Measurements from ENCODE around the gene RHOF.
A peak's percentile ranks its signal among the peaks of the same experiment; 100 is the strongest.

The RHOF gene

GRCh38 chr12:121820056-121820455, 26.6 kb upstream of the RHOF start:
- DNase-seq (ENCODE audit: insufficient read length, low spot score) (no peak), FAIRE-seq (no peak)

- no peak for DNase-seq (ENCODE audit: insufficient read length, low spot score)
- FAIRE-seq = no peak
Observed at GRCh38 chr12:121819212-121819949, 25.9 kb upstream of the RHOF start.

DNA sequence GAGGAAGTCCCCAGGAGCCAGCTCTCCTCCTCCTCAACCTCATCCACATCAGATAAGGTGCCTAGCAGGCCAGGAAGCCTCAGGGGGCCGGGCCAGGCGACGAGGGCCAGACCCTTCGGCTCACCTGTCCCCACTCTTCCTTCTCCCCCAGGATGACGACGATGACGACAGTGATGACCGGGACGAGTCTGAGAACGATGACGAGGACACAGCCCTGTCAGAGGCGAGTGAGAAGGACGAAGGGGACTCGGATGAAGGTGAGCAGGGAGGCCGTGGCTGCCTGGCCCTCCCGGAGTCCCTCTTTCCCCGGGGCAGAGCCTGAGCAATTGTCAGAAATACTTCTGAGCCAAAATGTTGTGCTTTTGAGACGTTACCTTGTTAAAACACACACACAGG, 24.2 kb upstream of the RHOF start:
- no peak for FAIRE-seq
- DNase-seq (ENCODE audit: insufficient read length, low spot score) = no peak

DNA sequence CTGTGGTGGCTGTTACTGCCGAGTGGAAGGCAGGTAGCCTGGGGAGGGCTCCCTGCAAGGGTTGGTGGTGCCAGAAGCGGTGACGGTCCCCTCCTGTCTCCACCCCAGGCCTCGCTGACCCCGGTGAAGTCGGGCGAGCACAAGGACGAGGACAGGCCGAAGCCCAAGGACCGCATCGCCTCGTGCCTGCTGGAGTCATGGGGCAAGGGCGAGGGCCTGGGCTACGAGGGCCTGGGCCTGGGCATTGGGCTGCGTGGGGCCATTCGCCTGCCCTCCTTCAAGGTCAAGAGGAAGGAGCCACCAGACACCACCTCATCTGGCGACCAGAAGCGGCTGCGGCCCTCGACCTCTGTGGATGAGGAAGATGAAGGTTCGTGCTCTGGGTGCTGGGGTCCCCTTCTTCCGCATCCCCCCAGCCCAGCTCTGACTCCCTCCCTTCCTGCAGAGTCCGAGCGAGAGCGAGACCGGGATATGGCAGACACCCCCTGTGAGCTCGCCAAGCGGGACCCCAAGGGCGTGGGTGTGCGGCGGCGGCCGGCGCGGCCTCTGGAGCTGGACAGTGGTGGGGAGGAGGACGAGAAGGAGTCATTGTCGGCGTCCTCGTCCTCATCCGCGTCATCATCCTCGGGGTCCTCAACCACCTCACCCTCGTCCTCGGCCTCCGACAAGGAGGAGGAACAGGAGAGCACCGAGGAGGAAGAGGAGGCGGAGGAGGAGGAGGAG, 23.6 kb upstream of the RHOF start:
- FAIRE-seq (no peak), DNase-seq (ENCODE audit: insufficient read length, low spot score) (no peak)

- FAIRE-seq (no peak), DNase-seq (ENCODE audit: insufficient read length, low spot score) (no peak)
Observed at GRCh38 chr12:121815263-121815662, 21.8 kb upstream of the RHOF start.

DNA sequence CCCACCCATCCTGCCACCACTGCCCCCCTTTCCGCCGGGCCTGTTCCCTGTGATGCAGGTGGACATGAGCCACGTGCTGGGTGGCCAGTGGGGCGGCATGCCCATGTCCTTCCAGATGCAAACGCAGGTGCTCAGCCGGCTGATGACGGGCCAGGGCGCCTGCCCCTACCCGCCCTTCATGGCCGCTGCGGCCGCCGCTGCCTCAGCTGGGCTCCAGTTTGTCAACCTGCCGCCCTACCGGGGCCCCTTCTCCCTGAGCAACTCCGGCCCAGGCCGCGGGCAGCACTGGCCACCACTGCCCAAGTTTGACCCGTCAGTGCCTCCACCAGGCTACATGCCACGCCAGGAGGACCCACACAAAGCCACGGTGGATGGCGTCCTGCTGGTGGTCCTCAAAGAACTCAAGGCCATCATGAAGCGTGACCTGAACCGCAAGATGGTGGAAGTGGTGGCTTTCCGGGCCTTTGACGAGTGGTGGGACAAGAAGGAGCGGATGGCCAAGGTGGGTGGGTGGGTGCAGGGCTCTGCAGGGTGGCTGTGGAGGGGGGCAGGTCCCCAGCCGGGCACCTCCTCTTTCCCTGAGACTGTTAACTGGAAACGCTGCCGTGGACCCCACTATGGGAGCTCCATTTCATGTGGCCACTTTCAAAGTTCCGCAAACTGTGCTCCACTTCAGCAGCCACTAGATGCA, 21.1 kb upstream of the RHOF start:
- no peak for DNase-seq (ENCODE audit: insufficient read length, low spot score)
- no peak for FAIRE-seq

GRCh38 chr12:121813951-121814350, 20.5 kb upstream of the RHOF start:
- no peak for DNase-seq (ENCODE audit: insufficient read length, low spot score)

GRCh38 chr12:121812921-121813896, 19.7 kb upstream of the RHOF start:
- no peak for FAIRE-seq
- no peak for DNase-seq (ENCODE audit: insufficient read length, low spot score)

More at GRCh38 chr12:121813951-121814350, 20.5 kb upstream of the RHOF start:
- FAIRE-seq = no peak

DNA sequence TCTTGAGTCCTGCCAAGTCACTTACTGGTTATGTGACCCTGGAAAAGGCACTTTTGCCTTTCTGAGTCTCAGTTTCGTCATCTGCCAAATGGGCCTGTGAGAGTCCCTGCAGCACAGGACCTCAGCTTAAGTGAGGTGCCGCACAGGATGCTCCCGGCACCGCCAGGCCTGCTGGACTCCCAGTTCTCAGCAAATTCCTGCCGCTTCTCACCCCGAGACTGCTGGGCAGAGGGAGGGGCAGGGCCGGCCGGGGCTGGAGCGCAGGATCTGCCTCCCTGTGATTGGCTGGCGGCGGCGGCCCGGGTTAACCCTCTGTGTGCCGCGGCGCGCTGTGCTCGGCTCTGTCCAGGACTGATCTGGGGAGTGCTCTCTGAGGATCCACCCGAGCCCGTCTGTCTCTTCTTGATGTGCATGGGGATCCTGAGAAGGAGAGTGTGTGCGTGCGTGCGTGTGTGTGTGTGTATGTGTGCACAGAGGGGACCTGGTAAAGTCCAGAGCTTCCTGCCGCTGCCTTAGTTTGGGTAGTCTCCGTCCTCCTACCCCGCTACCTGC, 18.9 kb upstream of the RHOF start:
- FAIRE-seq (no peak), DNase-seq (ENCODE audit: insufficient read length, low spot score) (no peak)

GRCh38 chr12:121811434-121812319, 18.2 kb upstream of the RHOF start:
- FAIRE-seq (no peak), DNase-seq (ENCODE audit: insufficient read length, low spot score) (peak; percentile 80)

GRCh38 chr12:121810833-121811433, 17.4 kb upstream of the RHOF start:
- FAIRE-seq = no peak
- DNase-seq (ENCODE audit: insufficient read length, low spot score) = no peak

DNA sequence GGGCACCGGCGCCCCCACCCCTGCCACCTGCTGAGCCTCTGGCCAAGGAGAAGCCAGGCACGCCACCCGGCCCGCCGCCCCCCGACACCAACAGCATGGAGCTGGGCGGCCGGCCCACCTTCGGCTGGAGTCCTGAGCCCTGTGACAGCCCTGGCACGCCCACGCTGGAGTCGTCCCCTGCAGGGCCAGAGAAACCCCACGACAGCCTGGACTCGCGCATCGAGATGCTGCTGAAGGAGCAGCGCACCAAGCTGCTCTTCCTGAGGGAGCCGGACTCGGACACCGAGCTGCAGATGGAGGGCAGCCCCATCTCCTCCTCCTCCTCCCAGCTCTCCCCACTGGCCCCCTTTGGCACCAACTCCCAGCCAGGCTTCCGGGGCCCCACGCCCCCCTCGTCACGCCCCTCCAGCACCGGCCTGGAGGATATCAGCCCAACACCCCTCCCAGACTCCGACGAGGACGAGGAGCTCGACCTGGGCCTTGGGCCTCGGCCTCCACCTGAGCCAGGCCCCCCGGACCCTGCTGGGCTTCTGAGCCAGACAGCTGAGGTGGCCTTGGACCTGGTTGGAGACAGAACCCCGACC, 16.8 kb upstream of the RHOF start:
- FAIRE-seq (no peak), DNase-seq (ENCODE audit: insufficient read length, low spot score) (no peak)

GRCh38 chr12:121809712-121810116, 16.2 kb upstream of the RHOF start:
- no peak for FAIRE-seq
- no peak for DNase-seq (ENCODE audit: insufficient read length, low spot score)

GRCh38 chr12:121808623-121809022, 15.1 kb upstream of the RHOF start:
- no peak for DNase-seq (ENCODE audit: insufficient read length, low spot score)
- no peak for FAIRE-seq

GRCh38 chr12:121807642-121808347, 14.3 kb upstream of the RHOF start:
- FAIRE-seq = no peak

DNA sequence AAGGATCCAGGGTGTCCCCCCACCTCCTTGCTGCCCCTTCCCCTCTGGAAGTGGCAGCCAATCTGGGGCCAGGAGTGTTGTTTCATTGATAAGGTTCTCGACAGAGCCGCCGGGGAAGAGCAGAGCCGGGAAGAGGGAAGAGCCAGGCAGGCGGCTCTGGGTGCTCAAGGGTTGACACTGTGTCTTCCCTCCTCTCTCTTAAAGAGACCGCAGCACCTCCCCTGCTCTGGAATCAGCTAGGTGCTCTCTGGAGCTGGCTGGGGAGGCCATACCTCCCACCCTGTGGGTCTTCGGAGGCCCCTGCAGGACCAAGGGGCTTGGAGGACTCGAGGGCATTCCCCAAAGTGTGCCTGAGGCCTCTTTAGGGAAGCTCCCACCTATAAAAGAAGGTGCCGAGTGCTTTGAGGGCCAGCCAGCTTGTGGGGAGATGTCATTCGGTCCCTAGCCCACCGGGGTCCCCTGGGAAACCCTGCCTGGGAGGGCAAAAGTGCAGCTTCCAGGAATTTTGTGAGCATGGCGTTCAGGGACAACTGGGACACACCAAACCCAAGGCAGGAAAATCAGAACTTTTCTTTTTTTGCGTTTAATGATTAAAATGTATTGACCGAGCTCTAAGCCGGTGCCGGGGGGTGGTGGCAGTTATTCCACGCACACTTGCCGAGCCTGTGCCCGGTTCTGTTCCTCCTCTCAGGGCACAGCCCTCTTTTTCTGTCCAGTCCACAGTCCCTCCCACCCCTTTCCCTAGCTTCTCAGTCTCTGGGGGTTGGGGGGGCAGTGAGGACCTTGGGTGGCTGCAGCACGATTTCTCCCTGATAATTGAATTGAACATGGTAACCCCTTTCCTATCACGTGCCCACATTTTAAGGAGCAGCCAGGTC, 13.3 kb upstream of the RHOF start:
- FAIRE-seq (no peak), DNase-seq (ENCODE audit: insufficient read length, low spot score) (no peak)

More at GRCh38 chr12:121807642-121808347, 14.3 kb upstream of the RHOF start:
- DNase-seq (ENCODE audit: insufficient read length, low spot score) = no peak

DNA sequence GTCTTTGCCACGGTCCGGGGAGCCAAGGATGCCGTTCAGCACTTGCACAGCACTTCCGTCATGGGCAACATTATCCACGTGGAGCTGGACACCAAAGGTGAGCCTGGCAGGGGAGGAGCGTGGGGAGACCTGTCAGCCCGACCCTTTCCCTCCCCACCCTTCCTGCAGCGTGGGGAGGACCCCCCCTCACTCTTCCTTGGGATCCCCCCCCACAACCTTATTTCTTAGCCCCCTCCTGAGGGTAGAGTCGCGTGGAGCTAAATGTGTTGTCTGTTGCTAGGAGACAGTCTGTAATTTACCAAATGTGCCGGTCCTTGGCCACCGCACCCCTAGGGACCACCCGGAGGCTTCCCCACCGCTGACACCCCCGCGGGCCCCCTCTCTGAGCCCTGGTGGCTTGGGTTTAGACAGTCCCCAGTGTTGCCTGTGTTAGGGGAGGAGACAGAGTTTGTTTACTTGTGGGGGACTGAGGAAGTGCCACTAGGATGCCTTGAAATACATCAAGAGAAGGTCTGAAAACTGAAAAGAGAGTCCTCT, 12.6 kb upstream of the RHOF start:
- no peak for DNase-seq (ENCODE audit: insufficient read length, low spot score)
- no peak for FAIRE-seq

Measured in HTR-8/SVneo (cell line).